HL-60/S4 treated with phorbol 12-myristate 13-acetate at 8.2 ng/mL for 4 days and 3 days (cell line): ENCODE measurements around the gene GABBR2.

Source experiments
- in situ Hi-C: fragments of 300-500 bp; cut with MboI; formaldehyde crosslinking; loops from 2 replicates; pipeline ENCODE4 v1.15.0; 2022; ENCODE audit warnings: low sequenced_read_pairs

The GABBR2 gene

GRCh38 chr9:98412101-98412842, 296.5 kb downstream of the GABBR2 start:
- in situ Hi-C loops, result no loop called here

- in situ Hi-C loops, result no loop called here
Measured at GRCh38 chr9:98410185-98410697, 298.5 kb downstream of the GABBR2 start.

- in situ Hi-C loops, result no loop called here
Measured at GRCh38 chr9:98409719-98410118, 299.0 kb downstream of the GABBR2 start.

GRCh38 chr9:98406469-98406868, 302.3 kb downstream of the GABBR2 start:
- in situ Hi-C loops, result no loop called here

- in situ Hi-C loops, result no loop called here
Measured at GRCh38 chr9:98404237-98404636, 304.5 kb downstream of the GABBR2 start.

- in situ Hi-C loops, result no loop called here
Measured at GRCh38 chr9:98403715-98404114, 305.0 kb downstream of the GABBR2 start.

- in situ Hi-C loops, result no loop called here
Measured at GRCh38 chr9:98402019-98402840, 306.5 kb downstream of the GABBR2 start.

GRCh38 chr9:98401140-98402018, 307.4 kb downstream of the GABBR2 start:
- in situ Hi-C loops, result no loop called here

GRCh38 chr9:98399950-98400683, 308.6 kb downstream of the GABBR2 start:
- in situ Hi-C loops, result no loop called here

- in situ Hi-C loops, result no loop called here
Measured at GRCh38 chr9:98396656-98397055, 312.1 kb downstream of the GABBR2 start.

GRCh38 chr9:98396236-98396635, 312.5 kb downstream of the GABBR2 start:
- in situ Hi-C loops, result no loop called here

- in situ Hi-C loops, result no loop called here
Measured at GRCh38 chr9:98391867-98392266, 316.9 kb downstream of the GABBR2 start.

GRCh38 chr9:98391406-98391805, 317.3 kb downstream of the GABBR2 start:
- in situ Hi-C loops, result no loop called here

GRCh38 chr9:98385751-98386150, 323.0 kb downstream of the GABBR2 start:
- in situ Hi-C loops, result no loop called here

GRCh38 chr9:98383758-98384157, 325.0 kb downstream of the GABBR2 start:
- in situ Hi-C loops, result no loop called here

- in situ Hi-C loops, result no loop called here
Measured at GRCh38 chr9:98381311-98382103, 327.2 kb downstream of the GABBR2 start.

- in situ Hi-C loops, result no loop called here
Measured at GRCh38 chr9:98380065-98380681, 328.6 kb downstream of the GABBR2 start.

GRCh38 chr9:98379572-98379971, 329.2 kb downstream of the GABBR2 start:
- in situ Hi-C loops, result no loop called here

- in situ Hi-C loops, result no loop called here
Measured at GRCh38 chr9:98378794-98379193, 329.9 kb downstream of the GABBR2 start.
